Smooth muscle cell (in vitro differentiated cells): ENCODE data around the gene KCNN3. TPM values are rescaled to one million over a fixed set of nuclear protein-coding genes. Genes with fewer than 3 reads are reported as not detected.

Experiments
- DNase-seq: peaks from one replicate; lab custom pipeline; 2025; ENCODE audit not compliant: unreplicated experiment; lab: John Stamatoyannopoulos, UW
- H2AFZ ChIP-seq: fragments of 200-600 bp; sonication (generic); 2 replicates; pipeline ENCODE4 v1.6.0; 2016; ENCODE audit warnings: antibody characterized with exemption, low read depth, mild to moderate bottlenecking
- H3F3A ChIP-seq: fragments of 200-600 bp; sonication (generic); 2 replicates; pipeline ENCODE4 v1.6.0; 2017; ENCODE audit warnings: antibody characterized with exemption, low read depth
- H3K27ac ChIP-seq: fragments of 200-600 bp; sonication (generic); 2 replicates; pipeline ENCODE4 v1.5.1; 2016; ENCODE audit warnings: low read depth, mild to moderate bottlenecking
- H3K27me3 ChIP-seq: fragments of 200-600 bp; sonication (generic); 2 replicates; pipeline ENCODE4 v1.6.1; 2016; ENCODE audit warnings: low read depth, mild to moderate bottlenecking
- H3K36me3 ChIP-seq: fragments of 200-600 bp; sonication (generic); 2 replicates; pipeline ENCODE4 v1.5.1; 2016; ENCODE audit warnings: low read depth
- H3K4me1 ChIP-seq: fragments of 200-600 bp; sonication (generic); 2 replicates; pipeline ENCODE4 v1.5.1; 2016; ENCODE audit warnings: low read depth
- H3K4me2 ChIP-seq: fragments of 200-600 bp; sonication (generic); 2 replicates; pipeline ENCODE4 v1.6.0; 2016; ENCODE audit warnings: mild to moderate bottlenecking
- H3K4me3 ChIP-seq: fragments of 200-600 bp; sonication (generic); 2 replicates; pipeline ENCODE4 v1.5.1; 2016; ENCODE audit warnings: mild to moderate bottlenecking
- H3K79me2 ChIP-seq: fragments of 200-600 bp; sonication (generic); 2 replicates; pipeline ENCODE4 v1.6.0; 2016; ENCODE audit warnings: low read depth, mild to moderate bottlenecking
- H3K9ac ChIP-seq: fragments of 200-600 bp; sonication (generic); 2 replicates; pipeline ENCODE4 v1.6.0; 2016; ENCODE audit warnings: low read depth
- H3K9me3 ChIP-seq: fragments of 200-600 bp; sonication (generic); replicated peaks from 2 replicates; pipeline ENCODE4 v1.5.1; 2016; ENCODE audit warnings: low read depth
- H4K20me1 ChIP-seq: fragments of 200-600 bp; sonication (generic); 2 replicates; pipeline ENCODE4 v1.6.0; 2016; ENCODE audit warnings: low read depth
- WGBS: methylation state at CpG from one replicate; pipeline ENCODE4 v1.1.7; 2016; ENCODE audit warnings: low lambda C conversion rate; 5-methylcytosine and 5-hydroxymethylcytosine counted together
- polyA plus RNA-seq: library from polyadenylated mRNA; unstranded; fragments of >200 nt; fragmentation: Nextera tagmentation; extraction: Ambion mirVana; gene quantifications from 2 replicates; pipeline ENCODE4 v1.2.1, GENCODE V29; 2016
- total RNA-seq: library from RNA; depleted of rRNA; stranded (reverse); fragments of >200 nt; gene quantifications from 2 replicates; pipeline ENCODE4 v1.2.3, GENCODE V29; 2014
- TF ChIP-seq, protein P1 (sequence below): fragments of 200-600 bp; sonication (generic); IDR thresholded peaks from 2 replicates; pipeline ENCODE4 v1.5.1; 2017; ENCODE audit warnings: borderline replicate concordance, mild to moderate bottlenecking, antibody characterized with exemption; ENCODE audit not compliant: insufficient read depth, poor library complexity, severe bottlenecking

The KCNN3 gene
- total and polyA plus RNA-seq, 2 experiments from 2014 or later, result 0.18 to 0.77 TPM

DNA sequence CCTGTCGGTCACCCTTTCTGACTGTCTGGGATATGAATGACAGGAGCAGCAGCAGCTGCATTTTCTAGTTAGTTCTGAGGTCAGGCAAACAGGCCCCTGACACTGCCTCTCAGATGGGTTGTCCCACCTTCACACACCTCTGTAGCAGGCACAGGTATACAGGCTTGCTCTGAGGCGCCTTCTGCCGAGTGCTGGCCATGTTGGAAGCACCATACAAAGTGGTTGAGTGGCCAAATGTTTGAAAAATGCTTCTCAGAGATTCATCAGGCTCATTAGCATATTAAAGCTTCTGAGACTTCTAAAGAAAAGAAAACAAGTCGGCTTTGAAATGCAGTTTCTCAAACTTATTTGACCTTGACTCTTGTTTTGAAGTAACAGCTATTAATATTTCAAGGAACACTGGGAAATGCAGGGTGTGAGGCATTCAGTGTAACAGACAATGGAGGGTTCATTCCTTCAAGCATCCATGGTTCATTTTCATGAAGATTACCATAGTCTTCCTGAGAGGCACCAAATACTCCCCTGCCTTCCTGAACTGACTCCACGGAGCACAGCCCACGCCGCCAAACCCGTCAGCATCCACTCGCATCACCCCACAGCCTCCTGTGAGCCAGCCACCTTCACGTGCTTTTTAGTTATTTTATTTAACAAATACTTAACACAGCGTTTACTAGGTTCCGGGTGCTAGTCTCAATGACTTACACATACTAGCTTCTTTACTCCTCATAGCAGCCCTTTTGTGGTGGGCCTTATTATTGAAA, 81.8 kb downstream of the KCNN3 start:
- H3K9ac ChIP-seq, result no peak overlapping the region
- no peaks in the 10 kb centered on the region for H3K79me2 ChIP-seq
- no peak for DNase-seq
- 90% methylated on average over 12 of the region's 12 CpGs for WGBS
- no peak overlapping the region for H2AFZ ChIP-seq
- no peaks in the 10 kb centered on the region for H3K9me3 ChIP-seq
- no peak overlapping the region for H3K4me3 ChIP-seq
- no peaks in the 10 kb centered on the region for H3K36me3 ChIP-seq
- no peaks in the 10 kb centered on the region for H4K20me1 ChIP-seq
- no peaks in the 10 kb centered on the region for H3K27me3 ChIP-seq
- no peak overlapping the region for H3K27ac ChIP-seq
- no peaks in the 10 kb centered on the region for H3F3A ChIP-seq
- no peak overlapping the region for H3K4me2 ChIP-seq
- TF ChIP-seq, protein P1, sequence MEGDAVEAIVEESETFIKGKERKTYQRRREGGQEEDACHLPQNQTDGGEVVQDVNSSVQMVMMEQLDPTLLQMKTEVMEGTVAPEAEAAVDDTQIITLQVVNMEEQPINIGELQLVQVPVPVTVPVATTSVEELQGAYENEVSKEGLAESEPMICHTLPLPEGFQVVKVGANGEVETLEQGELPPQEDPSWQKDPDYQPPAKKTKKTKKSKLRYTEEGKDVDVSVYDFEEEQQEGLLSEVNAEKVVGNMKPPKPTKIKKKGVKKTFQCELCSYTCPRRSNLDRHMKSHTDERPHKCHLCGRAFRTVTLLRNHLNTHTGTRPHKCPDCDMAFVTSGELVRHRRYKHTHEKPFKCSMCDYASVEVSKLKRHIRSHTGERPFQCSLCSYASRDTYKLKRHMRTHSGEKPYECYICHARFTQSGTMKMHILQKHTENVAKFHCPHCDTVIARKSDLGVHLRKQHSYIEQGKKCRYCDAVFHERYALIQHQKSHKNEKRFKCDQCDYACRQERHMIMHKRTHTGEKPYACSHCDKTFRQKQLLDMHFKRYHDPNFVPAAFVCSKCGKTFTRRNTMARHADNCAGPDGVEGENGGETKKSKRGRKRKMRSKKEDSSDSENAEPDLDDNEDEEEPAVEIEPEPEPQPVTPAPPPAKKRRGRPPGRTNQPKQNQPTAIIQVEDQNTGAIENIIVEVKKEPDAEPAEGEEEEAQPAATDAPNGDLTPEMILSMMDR, result no peak
- H3K4me1 ChIP-seq, result no peaks in the 10 kb centered on the region

DNA sequence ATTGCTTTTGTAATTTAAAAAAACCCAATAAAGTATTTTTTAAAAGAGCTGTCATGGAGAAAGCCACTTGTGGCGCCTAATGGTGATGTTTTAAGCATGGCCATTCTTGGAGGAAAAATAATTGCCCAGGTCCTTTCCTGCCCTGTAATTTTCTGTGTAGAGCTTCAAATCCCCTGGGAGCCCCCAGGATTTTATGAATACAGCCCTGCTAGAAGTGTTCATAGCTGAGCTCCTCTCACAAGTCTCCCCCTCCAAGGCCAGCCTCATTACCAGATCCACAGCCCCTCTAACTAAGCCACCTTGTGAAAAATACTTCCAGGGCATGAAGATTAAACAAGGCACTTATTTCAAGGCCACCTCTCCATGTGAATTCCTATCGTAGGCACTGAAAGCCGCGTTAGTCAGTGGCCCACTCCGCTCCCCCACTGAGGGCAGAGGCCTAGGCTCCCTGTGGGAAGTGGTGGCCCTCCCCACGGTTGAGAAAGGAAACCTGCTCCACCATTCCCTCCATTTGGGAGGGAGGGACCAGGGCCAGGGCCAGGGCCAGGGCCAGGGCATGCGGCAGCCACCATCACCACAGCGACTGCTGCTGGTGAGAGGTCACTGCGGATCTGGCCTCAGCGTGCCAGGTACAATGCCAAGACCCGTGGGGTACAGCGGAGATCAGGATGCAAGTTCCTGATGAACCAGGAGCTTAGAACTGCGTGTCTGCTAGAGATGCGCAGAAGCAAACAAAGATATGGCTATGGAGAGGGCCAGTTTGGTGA, 83.1 kb downstream of the KCNN3 start:
- Histone ChIP-seq H3K9ac (no peak overlapping the region), H3K27me3 (no peaks in the 10 kb centered on the region), H3K27ac (no peak overlapping the region), H3K9me3 (no peaks in the 10 kb centered on the region), H3K79me2 (no peaks in the 10 kb centered on the region), H3K4me3 (no peak overlapping the region), H2AFZ (no peak overlapping the region), H4K20me1 (no peaks in the 10 kb centered on the region), H3K36me3 (no peaks in the 10 kb centered on the region), H3K4me1 (no peaks in the 10 kb centered on the region), H3K4me2 (no peak overlapping the region), H3F3A (no peaks in the 10 kb centered on the region)
- no peak for DNase-seq
- TF ChIP-seq, protein P1, result no peak
- 92% methylated on average over 14 of the region's 14 CpGs for WGBS

DNA sequence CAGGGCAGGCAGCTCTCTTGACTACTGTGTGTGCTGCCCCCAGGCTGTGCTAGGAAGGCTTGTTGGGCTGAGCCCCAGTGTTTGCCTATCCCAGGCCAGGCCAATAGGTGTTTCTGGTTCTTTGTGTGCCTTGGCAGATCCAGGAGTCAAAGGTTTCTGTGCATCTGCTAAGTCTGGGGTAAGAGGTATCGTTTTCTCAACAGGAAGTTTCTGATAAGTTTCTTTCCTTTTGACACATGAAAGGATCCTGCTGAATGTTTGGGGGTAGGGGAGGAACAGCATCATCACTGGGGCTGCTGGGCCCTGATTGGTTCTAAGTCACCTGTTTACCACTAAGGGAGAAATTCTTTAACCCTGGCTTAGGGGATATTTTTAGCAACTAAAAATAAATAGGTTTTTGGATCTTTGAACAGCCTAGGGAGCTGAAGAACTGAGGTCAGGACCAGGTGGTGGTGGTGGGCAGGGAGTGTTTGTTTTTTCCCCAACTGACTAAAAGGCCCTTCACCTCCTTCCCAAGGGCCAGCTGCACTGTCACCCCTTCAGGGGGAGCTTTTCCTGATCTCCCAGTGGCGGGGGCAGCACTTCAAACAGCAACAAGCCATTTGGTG, 85.1 kb downstream of the KCNN3 start:
- H3K9me3 ChIP-seq, result no peaks in the 10 kb centered on the region
- H3K4me2 ChIP-seq, result no peak overlapping the region
- TF ChIP-seq, protein P1, result no peak
- no peaks in the 10 kb centered on the region for H4K20me1 ChIP-seq
- no peak overlapping the region for H3K9ac ChIP-seq
- DNase-seq, result no peak
- H3F3A ChIP-seq, result no peaks in the 10 kb centered on the region
- H3K27ac ChIP-seq, result no peak overlapping the region
- H3K4me3 ChIP-seq, result no peak overlapping the region
- WGBS, result 57% methylated on average over 2 of the region's 2 CpGs
- H2AFZ ChIP-seq, result no peak overlapping the region
- no peaks in the 10 kb centered on the region for H3K27me3 ChIP-seq
- no peaks in the 10 kb centered on the region for H3K79me2 ChIP-seq
- no peaks in the 10 kb centered on the region for H3K36me3 ChIP-seq
- no peaks in the 10 kb centered on the region for H3K4me1 ChIP-seq
